HepG2 (cell line): ENCODE data around the gene ADM. TPM values are rescaled to one million over a fixed set of nuclear protein-coding genes. Genes with fewer than 3 reads are reported as not detected.
A peak's percentile ranks its signal among the peaks of the same experiment; 100 is the strongest.

Experiments
- ADNP ChIP-seq: sonication (generic); formaldehyde crosslinking; IDR thresholded peaks from 2 replicates; pipeline ENCODE4 v1.4.0; 2020; ENCODE audit warnings: missing genetic modification reagents
- CENPT ChIP-seq: sonication (generic); formaldehyde crosslinking; IDR thresholded peaks from 2 replicates; pipeline ENCODE4 v1.8.0; 2022; ENCODE audit warnings: low read depth, mild to moderate bottlenecking, moderate library complexity, missing genetic modification reagents
- DMTF1 ChIP-seq: sonication (generic); formaldehyde crosslinking; IDR thresholded peaks from 2 replicates; pipeline ENCODE4 v1.4.0; 2020; ENCODE audit warnings: mild to moderate bottlenecking, missing genetic modification reagents
- HIC2 ChIP-seq: sonication (generic); formaldehyde crosslinking; IDR thresholded peaks from 2 replicates; pipeline ENCODE4 v1.9.0; 2022; ENCODE audit warnings: low read depth, missing genetic modification reagents
- MYNN ChIP-seq: sonication (generic); formaldehyde crosslinking; IDR thresholded peaks from 2 replicates; pipeline ENCODE4 v1.4.0; 2020; ENCODE audit warnings: mild to moderate bottlenecking, low read depth, missing genetic modification reagents
- PRDM15 ChIP-seq: sonication (generic); formaldehyde crosslinking; IDR thresholded peaks from 2 replicates; pipeline ENCODE4 v1.4.0; 2020; ENCODE audit warnings: missing genetic modification reagents
- SOX13 ChIP-seq, 3 experiments: fragments of 450-650 bp in 1 of 3; sonication (generic) in 1 of 3; formaldehyde crosslinking in 1 of 3; IDR thresholded peaks in 2 of 3; conservative IDR thresholded peaks in 1 of 3; 2 replicates each; pipeline versions ENCODE4 v1.5.0 to v1.6.1; 2016 to 2020; ENCODE audit warnings: antibody characterized with exemption in 1 of 3, mild to moderate bottlenecking in 1 of 3, missing compliant biosample characterization in 1 of 3, missing genetic modification reagents in 1 of 3, moderate library complexity in 1 of 3
- ZNF7 ChIP-seq: IDR thresholded peaks from 2 replicates; pipeline ENCODE4 v1.6.1; 2016; ENCODE audit warnings: missing biosample characterization, missing genetic modification reagents
- ZSCAN20 ChIP-seq: sonication (generic); formaldehyde crosslinking; IDR thresholded peaks from 2 replicates; pipeline ENCODE4 v1.4.0; 2020; ENCODE audit warnings: missing genetic modification reagents, mild to moderate bottlenecking, borderline replicate concordance
- polyA plus RNA-seq, 8 experiments: library from polyadenylated mRNA; depleted of rRNA in 3 of 8; stranded (reverse) in 7 of 8; unstranded in 1 of 8; fragments of >200 nt; fragmentation: Illumina TruSeq in 4 of 8; extraction: Trizol in 4 of 8; gene quantifications; 2 replicates each; pipeline versions ENCODE4 v1.2.1 to v1.2.3, GENCODE V29; 2011 to 2016; ENCODE audit warnings: low read depth in 4 of 8, missing spikeins in 1 of 8, mixed read lengths in 1 of 8; ENCODE audit not compliant: insufficient read depth in 1 of 8
- total RNA-seq, 5 experiments: library from RNA; depleted of rRNA; stranded (reverse); fragments of >200 nt; fragmentation: Illumina TruSeq; extraction: Trizol; gene quantifications; 2 replicates each; pipeline ENCODE4 v1.2.3, GENCODE V29; 2016; ENCODE audit warnings: low read depth in 1 of 5
- TF ChIP-seq, protein P1 (sequence below): sonication (generic); formaldehyde crosslinking; IDR thresholded peaks from 2 replicates; pipeline ENCODE4 v1.4.0; 2020; ENCODE audit warnings: mild to moderate bottlenecking, missing genetic modification reagents
- TF ChIP-seq, protein P2 (sequence below): sonication (generic); formaldehyde crosslinking; IDR thresholded peaks from 2 replicates; pipeline ENCODE4 v1.4.0; 2020; ENCODE audit warnings: mild to moderate bottlenecking, missing genetic modification reagents
- TF ChIP-seq, protein P3 (sequence below): sonication (generic); formaldehyde crosslinking; IDR thresholded peaks from 2 replicates; pipeline ENCODE4 v1.4.0; 2020; ENCODE audit warnings: missing genetic modification reagents, borderline replicate concordance

ADM gene
- total and polyA plus RNA-seq, 2 of the 13 experiments (the other 11 are each of a cell fraction or from before 2014, with no cell fraction given): 10.7 to 26.1 TPM

DNA sequence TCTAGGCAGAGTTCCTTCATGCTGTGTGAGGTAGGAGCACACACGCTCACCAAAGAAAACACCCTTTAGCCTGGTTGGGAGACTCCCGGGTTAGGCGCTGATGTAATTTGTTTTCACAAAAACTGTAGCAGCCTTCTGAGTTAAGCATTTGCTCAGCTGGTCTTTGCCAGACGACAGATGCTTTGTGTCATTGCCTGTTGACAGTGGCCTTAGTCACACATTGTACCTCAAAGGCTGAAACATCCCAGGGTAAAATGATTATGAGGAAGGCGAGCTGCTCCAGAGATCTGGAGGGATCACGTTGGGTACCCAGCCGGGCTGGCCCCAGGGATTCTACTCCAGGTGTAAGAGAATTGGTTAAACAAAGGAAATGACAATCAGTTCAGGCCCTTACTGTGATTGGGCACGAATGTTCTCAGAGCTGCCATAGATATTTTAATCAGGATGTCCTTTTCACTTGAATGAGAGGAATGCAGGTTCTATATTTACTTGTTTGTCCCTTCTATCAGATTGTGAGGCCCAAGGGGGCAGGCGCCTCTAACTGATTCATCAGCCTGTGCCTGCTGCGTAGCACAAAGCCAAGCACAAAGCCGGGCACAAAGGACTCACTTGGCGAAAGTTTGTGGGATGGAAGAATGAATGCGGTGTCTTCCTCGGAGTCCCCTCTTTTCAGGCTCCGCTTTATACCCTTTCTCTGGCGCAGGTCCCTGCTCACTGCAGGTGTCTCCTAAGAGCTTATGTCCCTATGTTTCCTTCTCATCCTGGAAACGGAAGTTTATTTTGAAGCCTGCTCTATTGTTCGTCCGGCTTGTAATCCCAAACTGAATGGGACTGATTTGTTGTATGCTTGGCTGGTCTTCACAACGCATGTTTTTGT is 47.1 kb downstream of the ADM start (continued):
- TF ChIP-seq DMTF1 (CRISPR knock-in tag) (no peak), CENPT (CRISPR knock-in tag) (no peak), SOX13 (IDR thresholded peaks at IDR 0.05) (no peak), SOX13 (CRISPR knock-in tag; conservative IDR thresholded peaks at IDR 0.05 in 1 of 2, IDR thresholded peaks at IDR 0.05 in 1 of 2) (peak in 1 of 2 experiments; percentile 2; a peak in 1 of 4 replicates), MYNN (CRISPR knock-in tag) (no peak), ZNF7 (CRISPR knock-in tag) (no peak), HIC2 (CRISPR knock-in tag) (no peak; the same call in 1 of the 2 replicates), ADNP (CRISPR knock-in tag) (no peak), ZSCAN20 (CRISPR knock-in tag) (no peak), PRDM15 (no peak)
- TF ChIP-seq, protein P1, sequence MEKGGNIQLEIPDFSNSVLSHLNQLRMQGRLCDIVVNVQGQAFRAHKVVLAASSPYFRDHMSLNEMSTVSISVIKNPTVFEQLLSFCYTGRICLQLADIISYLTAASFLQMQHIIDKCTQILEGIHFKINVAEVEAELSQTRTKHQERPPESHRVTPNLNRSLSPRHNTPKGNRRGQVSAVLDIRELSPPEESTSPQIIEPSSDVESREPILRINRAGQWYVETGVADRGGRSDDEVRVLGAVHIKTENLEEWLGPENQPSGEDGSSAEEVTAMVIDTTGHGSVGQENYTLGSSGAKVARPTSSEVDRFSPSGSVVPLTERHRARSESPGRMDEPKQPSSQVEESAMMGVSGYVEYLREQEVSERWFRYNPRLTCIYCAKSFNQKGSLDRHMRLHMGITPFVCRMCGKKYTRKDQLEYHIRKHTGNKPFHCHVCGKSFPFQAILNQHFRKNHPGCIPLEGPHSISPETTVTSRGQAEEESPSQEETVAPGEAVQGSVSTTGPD (CRISPR knock-in tag): no peak
- TF ChIP-seq, protein P2, sequence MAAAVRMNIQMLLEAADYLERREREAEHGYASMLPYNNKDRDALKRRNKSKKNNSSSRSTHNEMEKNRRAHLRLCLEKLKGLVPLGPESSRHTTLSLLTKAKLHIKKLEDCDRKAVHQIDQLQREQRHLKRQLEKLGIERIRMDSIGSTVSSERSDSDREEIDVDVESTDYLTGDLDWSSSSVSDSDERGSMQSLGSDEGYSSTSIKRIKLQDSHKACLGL (CRISPR knock-in tag): no peak
- TF ChIP-seq, protein P3, sequence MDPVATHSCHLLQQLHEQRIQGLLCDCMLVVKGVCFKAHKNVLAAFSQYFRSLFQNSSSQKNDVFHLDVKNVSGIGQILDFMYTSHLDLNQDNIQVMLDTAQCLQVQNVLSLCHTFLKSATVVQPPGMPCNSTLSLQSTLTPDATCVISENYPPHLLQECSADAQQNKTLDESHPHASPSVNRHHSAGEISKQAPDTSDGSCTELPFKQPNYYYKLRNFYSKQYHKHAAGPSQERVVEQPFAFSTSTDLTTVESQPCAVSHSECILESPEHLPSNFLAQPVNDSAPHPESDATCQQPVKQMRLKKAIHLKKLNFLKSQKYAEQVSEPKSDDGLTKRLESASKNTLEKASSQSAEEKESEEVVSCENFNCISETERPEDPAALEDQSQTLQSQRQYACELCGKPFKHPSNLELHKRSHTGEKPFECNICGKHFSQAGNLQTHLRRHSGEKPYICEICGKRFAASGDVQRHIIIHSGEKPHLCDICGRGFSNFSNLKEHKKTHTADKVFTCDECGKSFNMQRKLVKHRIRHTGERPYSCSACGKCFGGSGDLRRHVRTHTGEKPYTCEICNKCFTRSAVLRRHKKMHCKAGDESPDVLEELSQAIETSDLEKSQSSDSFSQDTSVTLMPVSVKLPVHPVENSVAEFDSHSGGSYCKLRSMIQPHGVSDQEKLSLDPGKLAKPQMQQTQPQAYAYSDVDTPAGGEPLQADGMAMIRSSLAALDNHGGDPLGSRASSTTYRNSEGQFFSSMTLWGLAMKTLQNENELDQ (CRISPR knock-in tag): no peak
